T-helper 1 cell treated with Interleukin-12 subunit alpha and Interleukin-12 subunit beta and Interleukin-4 antibody, amounts not matched to agents 30 ng/mL and 1 ng/mL, for 36 hours (primary cell): ENCODE data around the gene RTF1. TPM values are rescaled to one million over a fixed set of nuclear protein-coding genes. Genes with fewer than 3 reads are reported as not detected.

Source experiments
- intact Hi-C: fragments of 100-400 bp; cut with micrococcal nuclease; formaldehyde crosslinking; loops from one replicate; pipeline ENCODE4 v1.15.1; 2024
- total RNA-seq: library from RNA; stranded (reverse); gene quantifications from 2 replicates; pipeline ENCODE4 v1.2.3, GENCODE V29; 2022

Gene RTF1
- total RNA-seq, 1 donor from 2014 or later, result 43.9 TPM

- intact Hi-C loops, result loop anchor here (1.0 to 2.0 kb wide), 3 partner anchors 9 to 37 kb away; partner anchors contain the start of gene ITPKA
Measured at GRCh38 chr15:41501931-41502794, 85.3 kb downstream of the RTF1 start.

GRCh38 chr15:41502795-41503668, 86.1 kb downstream of the RTF1 start:
- intact Hi-C loops, result loop anchor here (1.0 kb wide), 2 partner anchors 9 to 10 kb away; partner anchors contain the start of gene ITPKA

DNA sequence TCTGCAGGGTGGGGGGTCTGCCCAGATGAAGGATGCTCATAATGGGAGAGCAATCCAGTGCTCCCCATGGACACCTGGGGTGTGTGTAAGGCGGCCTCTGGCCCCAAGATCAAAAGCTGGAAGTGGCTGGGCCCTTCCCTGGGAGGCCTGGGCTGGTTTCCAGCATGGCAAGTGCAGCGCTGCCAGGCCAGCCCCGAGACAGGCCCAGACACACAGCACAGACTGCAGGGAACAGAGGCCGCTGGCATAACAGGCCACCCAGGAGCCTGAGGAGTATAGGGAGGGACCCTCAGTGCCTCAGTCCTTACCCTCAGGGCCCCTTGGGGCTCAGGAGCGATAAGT, 86.7 kb downstream of the RTF1 start:
- intact Hi-C loops, result no loop called here

GRCh38 chr15:41504751-41505492, 88.0 kb downstream of the RTF1 start:
- intact Hi-C loops, result no loop called here

DNA sequence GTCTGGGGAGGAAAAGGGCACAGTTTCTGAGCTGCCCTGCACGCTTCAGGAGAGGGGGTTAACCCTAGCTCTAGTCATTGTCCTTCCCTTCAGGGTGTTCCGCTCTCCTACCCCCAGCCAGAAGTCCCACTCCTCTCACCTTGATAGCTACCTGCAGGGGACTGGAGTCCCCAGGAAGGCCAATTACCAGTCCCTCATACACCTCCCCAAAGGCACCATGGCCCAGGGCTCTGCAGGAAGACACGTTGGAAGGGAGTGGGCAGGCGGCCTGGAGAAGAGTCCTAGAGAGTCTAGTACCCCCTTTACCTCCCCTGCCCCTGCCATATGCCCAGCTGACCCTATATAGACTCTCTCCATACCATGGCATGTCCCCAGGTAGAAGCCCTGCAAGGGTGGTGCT, 88.9 kb downstream of the RTF1 start:
- intact Hi-C loops, result no loop called here

GRCh38 chr15:41506796-41507341, 90.0 kb downstream of the RTF1 start:
- intact Hi-C loops, result loop anchor here (1.0 kb wide), 1 partner anchor 41 kb away; no protein-coding TSS in a partner anchor

DNA sequence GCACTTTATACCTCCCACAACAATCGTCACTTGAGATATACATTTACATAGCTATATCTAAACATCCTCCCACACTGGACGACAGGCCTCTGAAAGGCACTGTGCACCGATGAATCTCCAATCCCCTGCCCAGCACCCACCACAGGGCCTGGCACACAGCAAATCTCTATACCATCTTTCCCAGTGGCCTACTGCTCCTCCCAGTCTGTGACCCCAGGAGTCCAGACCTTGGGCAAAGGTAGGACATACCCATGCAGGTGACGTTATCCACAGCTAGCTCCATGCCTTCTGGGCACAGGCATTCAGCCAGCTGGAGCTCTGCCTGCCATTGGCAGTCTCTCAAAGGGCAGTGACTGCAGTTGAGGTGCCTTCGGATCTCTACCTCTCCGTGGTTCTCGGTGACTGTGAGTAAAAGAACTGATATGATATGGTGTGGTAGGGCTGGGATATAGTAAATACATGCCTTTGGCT, 91.0 kb downstream of the RTF1 start:
- intact Hi-C loops, result loop anchor here (1.0 kb wide), 1 partner anchor 42 kb away; no protein-coding TSS in a partner anchor

GRCh38 chr15:41510728-41511127, 93.8 kb downstream of the RTF1 start:
- intact Hi-C loops, result no loop called here

GRCh38 chr15:41511331-41511898, 94.5 kb downstream of the RTF1 start:
- intact Hi-C loops, result no loop called here

DNA sequence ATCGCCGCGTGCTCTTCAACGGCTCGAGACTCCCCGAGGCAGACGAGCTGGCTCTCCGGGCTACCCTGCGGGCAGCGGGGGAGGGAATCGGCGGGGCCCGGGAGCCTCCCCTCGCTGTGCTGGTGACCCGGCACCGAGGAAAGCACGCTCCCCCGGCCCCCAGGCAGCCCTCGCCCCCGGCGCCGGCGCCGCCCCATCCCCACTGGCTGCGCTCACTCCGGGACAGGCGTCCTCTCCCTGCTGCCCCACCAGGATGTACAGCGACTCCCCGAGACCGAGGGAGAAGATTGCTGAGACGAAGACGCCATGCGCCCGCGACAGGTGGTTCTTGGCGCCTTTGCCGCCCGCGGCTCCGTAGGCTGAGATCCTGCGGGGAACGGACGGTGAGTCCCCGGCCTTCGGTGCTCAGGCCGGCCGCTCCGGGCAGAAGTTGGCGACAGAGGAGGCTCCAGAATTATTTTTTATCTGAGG, 95.0 kb downstream of the RTF1 start:
- intact Hi-C loops, result loop anchor here (1.0 to 2.0 kb wide), 2 partner anchors 10 to 19 kb away; partner anchors contain the start of gene ITPKA

DNA sequence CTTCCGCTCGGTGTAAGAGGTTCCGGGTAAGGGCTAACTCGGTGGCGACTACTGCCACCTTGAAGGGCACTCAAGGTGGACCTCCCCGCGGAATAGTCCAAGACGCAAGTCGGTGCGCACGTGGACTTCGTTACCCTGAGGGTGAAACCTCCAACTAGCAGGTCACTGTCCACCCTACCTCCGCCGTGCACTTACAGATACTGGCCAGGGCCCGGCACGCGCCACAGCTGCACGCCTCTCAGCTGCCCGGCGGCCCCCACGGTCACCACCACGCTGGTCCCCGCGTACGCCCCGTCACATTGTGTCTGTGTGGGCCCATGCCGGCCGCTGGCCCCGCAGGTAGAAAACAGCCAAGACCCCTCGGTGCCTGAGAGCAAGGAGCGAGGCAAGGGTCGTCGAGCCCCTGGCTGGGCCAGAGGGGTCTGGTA, 95.6 kb downstream of the RTF1 start:
- intact Hi-C loops, result loop anchor here (1.0 to 2.0 kb wide), 2 partner anchors 10 to 20 kb away; partner anchors contain the start of gene ITPKA

DNA sequence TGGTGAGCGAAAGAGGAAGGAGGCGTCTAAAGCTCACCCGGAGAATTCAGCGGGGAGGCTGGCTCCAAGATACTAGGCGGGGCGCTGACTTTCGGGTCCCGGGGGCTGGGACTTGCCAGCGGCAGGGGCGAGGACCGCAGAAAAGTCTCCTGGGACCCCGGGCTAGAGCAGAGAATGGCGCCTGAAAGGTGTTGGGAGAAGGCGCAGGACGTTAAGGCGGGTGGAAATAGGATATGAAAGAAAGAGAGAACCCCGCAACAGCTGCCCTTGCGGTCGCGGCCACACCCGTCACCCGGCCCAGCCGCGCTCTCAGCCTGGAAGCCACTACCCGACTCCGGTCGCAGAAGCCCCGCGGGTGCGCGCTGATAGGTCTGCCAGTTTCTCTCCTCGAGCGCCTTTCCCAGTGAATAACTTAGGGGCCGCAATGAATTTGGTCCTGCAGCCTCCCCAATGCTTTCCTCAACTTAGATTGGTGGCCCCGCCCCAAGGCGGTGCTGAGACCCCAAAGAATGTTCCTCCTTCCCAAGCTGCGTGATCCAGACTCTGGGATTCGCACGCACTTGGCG, 96.1 kb downstream of the RTF1 start:
- intact Hi-C loops, result loop anchor here (1.0 to 2.0 kb wide), 2 partner anchors 11 to 20 kb away; partner anchors contain the start of gene ITPKA

DNA sequence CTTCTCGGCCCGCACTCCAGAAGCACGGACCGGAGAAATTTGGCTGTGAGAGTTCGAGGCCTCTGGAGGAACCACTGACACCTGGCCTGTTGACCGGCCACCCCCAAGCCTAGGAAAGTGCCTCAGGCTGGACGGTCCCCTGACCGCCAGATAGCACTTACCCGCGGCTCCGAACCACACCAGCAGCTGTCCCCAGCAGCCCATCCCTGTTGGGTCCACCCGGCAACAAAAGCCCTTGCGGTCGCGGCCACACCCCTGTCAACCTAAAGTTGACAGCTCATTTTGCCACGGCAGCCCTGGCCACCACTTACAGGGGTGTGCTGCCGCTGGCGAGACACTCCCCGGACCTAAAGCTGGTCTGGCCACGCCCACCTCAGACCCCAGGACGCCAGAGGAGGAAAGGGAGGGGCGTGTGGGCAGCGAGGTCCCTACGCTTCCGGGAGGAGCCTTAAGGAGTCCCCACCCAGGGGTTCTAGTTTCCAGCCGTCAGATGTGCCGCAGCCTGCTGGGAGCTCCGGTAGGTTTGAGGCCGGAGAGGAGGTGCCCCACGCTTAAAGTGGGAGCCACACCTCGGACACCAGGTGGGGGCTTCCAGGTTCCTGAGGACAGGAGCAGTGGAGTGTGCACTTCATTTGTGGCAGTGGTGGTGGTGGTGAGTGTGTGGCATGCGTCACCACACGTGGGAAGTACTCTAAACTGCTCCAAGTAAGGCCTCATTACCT, 96.8 kb downstream of the RTF1 start, which contains the start of gene LTK:
LTK (minus strand) TSS at position 322 of the 722 bp plus-strand sequence; CDS start at position 204, 118 bp downstream.
- intact Hi-C loops, result loop anchor here (2.0 kb wide), 1 partner anchor 21 kb away; the partner anchor contains the start of gene ITPKA

DNA sequence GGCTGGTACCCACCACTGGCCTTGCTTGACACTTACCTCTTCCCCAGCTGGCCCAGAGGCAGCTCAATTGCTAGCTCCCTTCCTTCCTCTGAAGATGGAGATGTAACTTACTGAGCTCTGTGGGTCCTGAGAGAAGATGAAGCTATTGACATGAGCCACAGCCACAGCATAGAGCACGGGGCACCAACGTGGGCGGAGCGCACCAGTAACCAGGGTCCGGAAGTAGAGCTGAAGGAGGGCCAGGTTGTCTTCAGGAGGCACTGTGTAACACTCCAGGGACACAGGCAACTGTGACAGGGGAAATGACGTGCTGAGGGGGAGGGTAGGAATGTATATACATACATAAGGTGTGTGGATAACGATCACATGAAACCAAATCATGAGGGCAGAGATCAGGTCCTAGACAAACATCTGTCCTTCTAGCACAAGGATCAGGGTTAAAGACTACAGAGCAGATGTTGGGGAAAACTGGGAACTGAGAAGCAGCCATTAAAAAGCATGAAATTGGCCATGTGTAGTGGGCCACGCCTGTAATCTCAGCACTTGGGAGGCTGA, 101.1 kb downstream of the RTF1 start:
- intact Hi-C loops, result no loop called here

DNA sequence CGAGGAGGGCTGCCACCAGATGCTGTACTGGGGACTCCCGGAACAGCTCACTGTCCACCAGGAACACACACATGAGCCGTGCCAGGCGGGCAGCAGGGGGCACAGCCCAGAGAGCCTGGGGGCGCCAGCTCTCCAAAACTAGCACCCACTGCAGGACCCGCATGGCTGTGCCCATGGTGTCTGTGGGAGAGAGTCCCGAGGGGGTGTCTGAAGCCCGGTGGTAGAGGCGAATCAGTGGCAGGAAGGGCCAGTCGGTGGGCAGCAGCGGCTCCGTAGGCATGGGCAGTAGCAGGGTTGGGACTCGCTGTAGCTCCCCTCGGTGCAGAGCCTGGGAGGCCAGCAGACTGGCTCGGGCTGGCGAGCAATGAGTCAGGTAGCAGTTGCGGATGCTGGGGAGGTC, 103.7 kb downstream of the RTF1 start:
- intact Hi-C loops, result no loop called here

GRCh38 chr15:41521614-41522013, 104.7 kb downstream of the RTF1 start:
- intact Hi-C loops, result no loop called here

DNA sequence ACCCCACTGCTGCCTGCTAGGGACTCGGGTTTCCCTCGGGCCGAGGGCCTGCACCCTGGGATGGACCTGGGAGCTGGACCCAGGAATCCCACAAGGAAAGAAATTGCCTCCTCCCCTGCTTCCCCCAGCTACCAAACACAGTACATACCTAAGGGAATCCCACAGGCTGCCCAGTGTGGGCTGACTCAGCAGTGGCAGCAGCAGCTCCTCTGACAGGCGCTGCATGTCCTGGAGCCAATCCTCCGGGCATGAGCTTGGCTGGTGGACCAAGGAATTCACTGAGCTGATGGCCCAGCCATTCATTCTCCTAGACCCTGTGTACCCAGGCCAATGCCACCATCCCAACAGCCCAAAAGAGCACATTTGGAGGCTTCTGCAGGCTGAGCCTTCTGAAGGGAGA, 106.2 kb downstream of the RTF1 start:
- intact Hi-C loops, result no loop called here

DNA sequence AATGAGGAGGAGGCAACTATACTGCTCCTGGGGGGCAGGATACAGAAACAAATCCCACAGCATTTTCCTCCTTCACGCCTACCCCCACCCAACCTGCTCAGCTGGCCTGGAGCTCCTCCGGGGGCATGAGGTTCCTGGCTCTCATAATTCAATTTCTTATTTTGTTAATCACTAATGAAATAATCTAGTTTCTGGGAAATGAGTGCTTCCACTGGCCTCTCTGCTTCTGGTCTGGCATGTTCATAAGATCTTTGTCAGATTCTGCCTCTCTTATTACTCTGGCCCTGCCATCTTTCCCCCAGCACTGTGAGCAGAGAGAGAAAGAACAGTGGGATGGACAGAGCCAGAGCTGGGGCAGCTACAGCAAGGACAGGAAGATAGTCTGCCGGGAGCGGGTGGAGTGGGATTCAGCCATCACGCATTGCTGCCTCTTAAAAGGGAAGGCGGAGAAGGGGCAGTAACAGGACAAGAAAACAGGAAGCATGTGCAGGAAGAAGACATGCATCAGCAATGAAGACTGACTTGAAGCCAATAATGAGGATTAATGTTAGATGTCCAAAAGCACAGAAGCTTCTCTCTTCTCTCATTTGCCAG, 113.6 kb downstream of the RTF1 start:
- intact Hi-C loops, result no loop called here
